Endothelial cell of umbilical vein (primary cell): ENCODE data around the gene DUOXA2.

Experiments used
- CTCF ChIP-seq, 2 donors: IDR thresholded peaks; 1 replicate in 1 of 2; 2 replicates in 1 of 2; pipeline ENCODE4 v1.5.1; 2011; ENCODE audit warnings: low read length in 2 of 2, mild to moderate bottlenecking in 2 of 2, moderate library complexity in 2 of 2, control low read depth in 1 of 2, inconsistent platforms in 1 of 2, low read depth in 1 of 2; ENCODE audit not compliant: insufficient read depth in 1 of 2; ENCODE audit errors: extremely low read depth in 1 of 2
- FOS ChIP-seq: IDR thresholded peaks from 2 replicates; pipeline ENCODE4 v1.6.1; 2011; ENCODE audit warnings: mild to moderate bottlenecking, low read length, moderate library complexity, borderline replicate concordance; ENCODE audit not compliant: insufficient read depth
- POLR2AphosphoS5 ChIP-seq: IDR thresholded peaks from 2 replicates; pipeline ENCODE4 v1.6.1; 2012; ENCODE audit warnings: low read depth, mild to moderate bottlenecking, control low read depth, low read length, moderate library complexity; ENCODE audit not compliant: insufficient read depth

- TF ChIP-seq FOS (no peak), CTCF (IDR thresholded peaks at IDR 0.05; ENCODE audit: extremely low read depth in 1 of 2, insufficient read depth in 1 of 2, low read depth in 1 of 2, low read length in 2 of 2) (no peak), POLR2AphosphoS5 (no peak)
Measured at GRCh38 chr15:45132844-45133560, 18.9 kb downstream of the DUOXA2 start.
